NCI-H2081 (cell line): Measurements from ENCODE around the gene BEST2.
A peak's percentile ranks its signal among the peaks of the same experiment; 100 is the strongest.

Source experiments
- DNase-seq, 2 experiments: peaks; one replicate each; lab custom pipeline; 2025; lab: John Stamatoyannopoulos, UW

The BEST2 gene

GRCh38 chr19:12800923-12801465 lies 49.4 kb downstream of the BEST2 start:
- DNase-seq, result no peak

- peak; percentile 83 to 89 for DNase-seq
Observed at GRCh38 chr19:12801466-12802266, 50.1 kb downstream of the BEST2 start, which contains the start of the genes PRDX2 and THSD8. PRDX2 (minus strand) TSS chr19:12801800; CDS start chr19:12801261, 539 bp downstream. THSD8 (plus strand) TSS chr19:12802069; CDS start chr19:12802072, 3 bp downstream.

GRCh38 chr19:12802267-12803106 lies 50.9 kb downstream of the BEST2 start:
- no peak for DNase-seq

DNA sequence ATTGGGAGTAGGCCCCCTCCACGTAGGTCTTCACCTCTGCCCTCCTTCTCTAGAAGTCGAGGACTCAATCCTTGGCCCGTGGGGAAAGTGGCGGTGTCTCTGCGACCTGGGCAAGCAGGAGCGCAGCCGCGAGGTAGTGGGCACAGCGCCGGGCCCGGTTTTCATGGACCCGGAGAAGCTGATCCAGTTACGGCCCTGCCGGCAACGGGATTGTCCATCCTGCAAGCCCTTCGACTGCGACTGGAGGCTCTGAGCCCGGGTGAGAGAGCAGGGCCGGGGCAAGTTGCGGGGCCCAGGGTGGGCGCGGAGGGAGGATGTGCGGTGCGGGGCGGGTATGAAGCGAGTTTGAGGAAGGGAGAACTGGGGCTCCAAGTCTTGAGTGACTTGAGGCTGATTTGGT lies 52.5 kb downstream of the BEST2 start:
- DNase-seq, result no peak

GRCh38 chr19:12806242-12807081 lies 54.9 kb downstream of the BEST2 start, which contains the start of gene RNASEH2A:
RNASEH2A (plus strand) TSS chr19:12806584; CDS start chr19:12806674, 90 bp downstream.
- peak; percentile 90 to 93 for DNase-seq
